GM19328 (cell line): ENCODE measurements around the gene JUNB.

Source experiments
- ATAC-seq: cut with Tn5 transposase; IDR thresholded peaks from one replicate; pipeline ENCODE4 v1.9.1; 2021; ENCODE audit warnings: mild to moderate bottlenecking, moderate library complexity; ENCODE audit not compliant: unreplicated experiment

The JUNB gene

GRCh38 chr19:12840091-12841079 is 49.1 kb downstream of the JUNB start:
- ATAC-seq = no peak

- no peak for ATAC-seq
Observed at GRCh38 chr19:12841094-12841493, 49.8 kb downstream of the JUNB start.

- no peak for ATAC-seq
Observed at GRCh38 chr19:12842511-12842910, 51.2 kb downstream of the JUNB start.
